Lower lobe of right lung (tissue), 2 donors: Measurements from ENCODE around the gene LGR4. TPM values are rescaled to one million over a fixed set of nuclear protein-coding genes. Genes with fewer than 3 reads are reported as not detected.
"Not testable (repeated sequence)": the region's sequence is repeated elsewhere in the genome, so short reads cannot be mapped to it uniquely, and the experiment has no call there.

Experiments used
- ATAC-seq, 2 donors: fragments of 200-7000 bp; cut with Tn5 transposase; one replicate each; pipeline ENCODE4 v1.9.1; 2020 to 2022; ENCODE audit warnings: mild to moderate bottlenecking in 2 of 2, moderate library complexity in 2 of 2
- DNase-seq: peaks from one replicate; pipeline ENCODE4 v3.0.0-alpha.2; 2020
- H3K27ac ChIP-seq: fragments of 200-600 bp; one replicate; pipeline ENCODE4 v1.8.0; 2022
- H3K27me3 ChIP-seq: fragments of 200-600 bp; one replicate; pipeline ENCODE4 v1.8.0; 2022; ENCODE audit warnings: low read depth
- H3K36me3 ChIP-seq: fragments of 200-600 bp; one replicate; pipeline ENCODE4 v1.8.0; 2022; ENCODE audit warnings: mild to moderate bottlenecking
- H3K4me1 ChIP-seq: fragments of 200-600 bp; one replicate; pipeline ENCODE4 v1.8.0; 2022
- H3K4me3 ChIP-seq: fragments of 200-600 bp; one replicate; pipeline ENCODE4 v1.8.0; 2022; ENCODE audit warnings: mild to moderate bottlenecking
- H3K9me3 ChIP-seq: fragments of 200-600 bp; one replicate; pipeline ENCODE4 v1.8.0; 2022
- intact Hi-C: fragments of 100-400 bp; cut with DNase I; formaldehyde crosslinking; loops from one replicate; pipeline ENCODE4 v1.11.0; 2022
- total RNA-seq: library from RNA; stranded (reverse); fragmentation: NEBNext Ultra II Directional; extraction: Animal tissue kit (Norgen Biotek cat#: 25700); gene quantifications from one replicate; pipeline ENCODE4 v1.2.1, GENCODE V29; 2021
- TF ChIP-seq, protein P1 (sequence below): fragments of 200-600 bp; IDR thresholded peaks from one replicate; pipeline ENCODE4 v1.8.0; 2022; ENCODE audit warnings: antibody characterized with exemption, mild to moderate bottlenecking
- donor health status: DM: no; HTN: yes; CAD: no; lungs with severe emphysema.

The LGR4 gene
- total RNA-seq, 1 donor from 2014 or later = 7.5 TPM

DNA sequence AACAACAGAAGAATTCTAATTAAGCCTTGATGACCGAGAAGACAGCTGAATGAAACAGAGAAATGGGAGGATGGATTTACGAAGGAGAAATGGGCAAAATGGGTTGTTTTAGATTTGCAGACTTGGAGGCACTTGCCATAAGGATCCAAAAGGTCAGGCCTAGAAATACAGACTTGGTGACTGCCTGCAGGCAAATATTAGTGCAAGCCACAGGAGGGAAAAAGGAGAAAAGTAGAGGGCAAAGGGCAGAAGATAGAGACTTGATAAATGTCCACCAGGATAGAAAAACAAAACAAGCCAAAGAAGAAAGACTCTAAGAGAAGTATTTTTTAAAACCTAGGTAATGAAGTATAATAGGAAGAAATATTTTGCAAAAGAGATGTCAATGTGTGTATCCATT is 122.7 kb downstream of the LGR4 start:
- Histone ChIP-seq H3K27ac (no peak overlapping the region), H3K27me3 (no peaks in the 10 kb centered on the region), H3K4me3 (no peak overlapping the region), H3K9me3 (no peaks in the 10 kb centered on the region), H3K36me3 (no peaks in the 10 kb centered on the region), H3K4me1 (no peaks in the 10 kb centered on the region)
- intact Hi-C loops = no loop called here
- DNase-seq (no peak), ATAC-seq (no peak)
- TF ChIP-seq, protein P1, sequence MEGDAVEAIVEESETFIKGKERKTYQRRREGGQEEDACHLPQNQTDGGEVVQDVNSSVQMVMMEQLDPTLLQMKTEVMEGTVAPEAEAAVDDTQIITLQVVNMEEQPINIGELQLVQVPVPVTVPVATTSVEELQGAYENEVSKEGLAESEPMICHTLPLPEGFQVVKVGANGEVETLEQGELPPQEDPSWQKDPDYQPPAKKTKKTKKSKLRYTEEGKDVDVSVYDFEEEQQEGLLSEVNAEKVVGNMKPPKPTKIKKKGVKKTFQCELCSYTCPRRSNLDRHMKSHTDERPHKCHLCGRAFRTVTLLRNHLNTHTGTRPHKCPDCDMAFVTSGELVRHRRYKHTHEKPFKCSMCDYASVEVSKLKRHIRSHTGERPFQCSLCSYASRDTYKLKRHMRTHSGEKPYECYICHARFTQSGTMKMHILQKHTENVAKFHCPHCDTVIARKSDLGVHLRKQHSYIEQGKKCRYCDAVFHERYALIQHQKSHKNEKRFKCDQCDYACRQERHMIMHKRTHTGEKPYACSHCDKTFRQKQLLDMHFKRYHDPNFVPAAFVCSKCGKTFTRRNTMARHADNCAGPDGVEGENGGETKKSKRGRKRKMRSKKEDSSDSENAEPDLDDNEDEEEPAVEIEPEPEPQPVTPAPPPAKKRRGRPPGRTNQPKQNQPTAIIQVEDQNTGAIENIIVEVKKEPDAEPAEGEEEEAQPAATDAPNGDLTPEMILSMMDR = no peak

DNA sequence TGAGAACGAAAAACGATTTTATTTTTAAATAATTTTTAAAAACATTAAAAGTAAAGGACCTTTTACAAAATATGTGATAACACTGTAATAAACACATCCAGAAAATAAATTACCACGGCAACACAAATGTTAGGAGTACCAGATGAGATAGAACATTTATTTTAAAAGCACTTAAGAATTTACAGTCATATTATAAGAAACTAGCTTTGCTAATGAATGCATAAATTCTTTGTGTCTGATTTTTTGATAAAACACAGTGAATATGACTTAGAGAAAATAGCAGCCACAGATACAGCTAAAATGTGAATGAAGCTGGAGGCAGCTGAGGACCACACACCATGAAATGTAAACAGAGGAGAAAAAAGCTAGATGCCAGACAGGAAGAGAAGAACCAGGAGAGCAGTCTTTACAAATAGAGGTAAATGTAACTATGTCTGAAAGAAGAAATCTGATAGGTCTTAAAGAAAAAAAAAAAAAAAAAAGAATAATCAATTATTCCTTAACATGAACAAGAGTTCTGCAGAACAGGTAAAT is 124.2 kb downstream of the LGR4 start:
- TF ChIP-seq, protein P1 = no peak
- ATAC-seq = no peak
- Histone ChIP-seq H3K4me1 (no peaks in the 10 kb centered on the region), H3K27ac (no peak overlapping the region), H3K27me3 (no peaks in the 10 kb centered on the region), H3K36me3 (no peaks in the 10 kb centered on the region), H3K9me3 (no peaks in the 10 kb centered on the region), H3K4me3 (no peak overlapping the region)
- no peak for DNase-seq
- intact Hi-C loops = no loop called here

DNA sequence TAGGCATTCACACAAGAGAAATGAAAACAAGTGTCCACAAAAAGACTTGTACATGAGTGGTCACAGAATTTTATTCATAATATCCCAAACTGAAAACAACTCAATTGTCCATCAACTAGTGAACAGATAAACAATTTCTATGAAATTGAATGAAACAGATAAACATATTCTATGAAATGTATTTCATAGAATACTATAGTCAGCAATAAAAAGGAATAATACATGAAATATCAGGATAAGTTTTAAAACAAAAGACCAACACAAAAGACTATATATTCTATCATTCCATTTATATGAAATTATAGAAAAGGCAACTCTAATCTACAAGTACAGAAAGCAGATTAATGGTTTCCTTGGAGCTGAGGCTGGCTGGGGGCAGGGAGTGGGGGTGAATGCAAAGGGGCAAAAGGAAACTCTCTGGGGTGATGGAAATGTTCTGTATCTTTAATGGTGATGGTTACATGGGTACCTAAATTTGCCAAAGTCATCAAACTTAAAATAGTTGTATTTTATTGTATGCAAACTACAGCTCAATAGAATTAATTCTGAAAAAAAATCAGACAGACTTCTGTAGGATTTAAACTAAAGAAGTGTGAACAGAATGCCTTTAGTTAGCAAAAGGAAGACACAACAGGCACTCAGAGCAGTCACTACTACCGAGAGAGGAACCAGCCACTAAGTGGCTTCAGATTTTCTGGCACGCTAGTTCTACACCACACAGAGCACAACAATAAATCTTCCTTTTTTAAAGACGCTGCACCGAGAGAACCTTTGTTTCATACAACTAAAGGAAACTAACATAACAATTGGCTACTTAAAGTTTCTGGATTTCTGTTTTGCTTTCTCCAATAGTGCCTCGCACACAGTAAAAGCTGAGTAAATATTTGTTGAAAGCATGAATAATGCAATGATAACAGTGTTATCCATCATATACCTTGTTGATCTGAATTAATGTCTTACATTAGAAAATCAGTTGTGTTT is 124.9 kb downstream of the LGR4 start:
- TF ChIP-seq, protein P1 = no peak
- H3K27me3 ChIP-seq = no peaks in the 10 kb centered on the region
- ATAC-seq (no peak), DNase-seq (no peak)
- H3K36me3 ChIP-seq = no peaks in the 10 kb centered on the region
- no peaks in the 10 kb centered on the region for H3K4me1 ChIP-seq
- H3K27ac ChIP-seq = no peak overlapping the region
- intact Hi-C loops = no loop called here
- no peaks in the 10 kb centered on the region for H3K9me3 ChIP-seq
- no peak overlapping the region for H3K4me3 ChIP-seq

DNA sequence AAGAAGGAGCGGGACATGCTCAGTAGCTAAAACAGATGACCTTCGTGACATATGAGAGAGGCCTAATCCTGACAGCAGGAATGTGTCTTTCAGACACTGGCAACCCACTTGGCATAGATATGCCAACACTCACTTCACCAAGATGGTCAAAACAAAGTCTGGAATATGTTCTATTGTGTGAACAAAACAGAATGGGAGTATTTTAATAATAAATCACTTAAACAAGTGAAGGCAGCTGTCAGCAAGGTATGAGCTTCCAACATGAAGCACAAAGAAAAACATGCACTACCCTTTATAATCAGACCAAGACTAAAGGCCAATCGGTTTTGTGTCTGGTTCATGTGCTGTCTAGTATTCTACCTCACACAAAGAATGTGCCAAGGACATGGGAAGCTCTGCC is 132.6 kb downstream of the LGR4 start:
- intact Hi-C loops = no loop called here
- no peak for DNase-seq
- TF ChIP-seq, protein P1 = no peak
- Histone ChIP-seq H3K27me3 (no peaks in the 10 kb centered on the region), H3K27ac (no peak overlapping the region), H3K9me3 (no peaks in the 10 kb centered on the region), H3K4me3 (no peak overlapping the region), H3K4me1 (no peaks in the 10 kb centered on the region), H3K36me3 (no peaks in the 10 kb centered on the region)
- ATAC-seq = no peak

DNA sequence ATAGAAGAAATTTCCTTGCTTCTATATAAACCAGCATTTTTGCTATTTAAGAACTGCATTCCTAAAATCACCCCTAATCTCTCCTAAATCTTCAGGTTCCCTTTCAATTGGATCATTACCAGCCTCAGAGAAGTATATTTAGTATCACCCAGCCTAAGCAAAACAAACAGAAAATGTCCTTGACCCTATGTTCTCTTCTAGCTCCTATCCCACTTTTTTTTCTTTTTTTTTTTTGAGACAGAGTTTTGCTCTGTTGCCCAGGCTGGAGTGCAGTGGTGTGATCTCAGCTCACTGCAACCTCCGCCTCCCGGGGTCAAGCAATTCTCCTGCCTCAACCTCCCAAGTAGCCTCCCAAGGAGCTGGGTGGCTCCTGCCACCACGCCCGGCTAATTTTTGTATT is 137.8 kb downstream of the LGR4 start:
- not testable (repeated sequence) for H3K4me1 ChIP-seq

DNA sequence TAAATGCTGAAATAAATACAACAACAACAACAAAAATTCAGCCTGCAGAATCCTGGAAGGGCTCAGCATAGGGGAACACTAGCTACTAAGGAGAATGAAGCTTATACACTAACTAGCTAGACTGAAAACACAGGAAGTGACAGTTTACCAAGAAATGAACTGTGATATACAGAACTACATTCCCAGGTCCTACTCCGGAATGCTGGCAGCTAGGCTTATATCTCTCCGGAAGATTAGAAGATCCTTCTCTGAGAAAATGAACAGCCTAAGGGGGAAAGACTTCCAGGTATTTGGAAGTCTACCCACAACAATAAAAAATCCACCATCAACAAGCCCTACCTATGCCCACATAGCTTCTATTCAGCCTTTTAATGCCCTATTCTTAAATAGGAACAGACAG is 140.6 kb downstream of the LGR4 start:
- ATAC-seq (no peak), DNase-seq (no peak)
- Histone ChIP-seq H3K4me3 (no peak overlapping the region), H3K27me3 (no peaks in the 10 kb centered on the region), H3K9me3 (no peaks in the 10 kb centered on the region), H3K4me1 (no peaks in the 10 kb centered on the region), H3K36me3 (no peaks in the 10 kb centered on the region), H3K27ac (no peak overlapping the region)
- TF ChIP-seq, protein P1 = no peak
- intact Hi-C loops = no loop called here

More for the DNA sequence above, 137.8 kb downstream of the LGR4 start:
- H3K4me3 ChIP-seq, H3K36me3 ChIP-seq, intact Hi-C loops, H3K27ac ChIP-seq, H3K9me3 ChIP-seq, DNase-seq, ATAC-seq, H3K27me3 ChIP-seq: not testable (repeated sequence)
